Peyer's patch (tissue), 4 donors: ENCODE data around the gene DOCK9. TPM values are rescaled to one million over a fixed set of nuclear protein-coding genes. Genes with fewer than 3 reads are reported as not detected.

Experiments
- DNase-seq, 3 donors: peaks; one replicate each; pipeline ENCODE4 v3.0.0-alpha.2; 2017 to 2019
- H3K27ac ChIP-seq, 4 donors: fragments of 200-600 bp; sonication (generic); one replicate each; pipeline ENCODE4 v1.5.1; 2016 to 2019
- H3K27me3 ChIP-seq, 2 donors: fragments of 200-600 bp; sonication (generic); one replicate each; pipeline ENCODE4 v1.5.1; 2019
- H3K36me3 ChIP-seq, 3 donors: fragments of 200-600 bp; sonication (generic); one replicate each; pipeline ENCODE4 v1.5.1; 2016 to 2019
- H3K4me1 ChIP-seq, 4 donors: fragments of 200-600 bp; sonication (generic); one replicate each; pipeline ENCODE4 v1.5.1; 2016 to 2019
- H3K4me3 ChIP-seq, 4 donors: fragments of 200-600 bp; sonication (generic); 1 replicate in 3 of 4; 2 replicates in 1 of 4; pipeline ENCODE4 v1.5.1; 2016 to 2019; ENCODE audit warnings: mild to moderate bottlenecking in 1 of 4
- H3K9me3 ChIP-seq, 4 donors: fragments of 200-600 bp; sonication (generic); one replicate each; pipeline ENCODE4 v1.5.1; 2016 to 2019; ENCODE audit warnings: mild to moderate bottlenecking in 1 of 4
- CTCF ChIP-seq, 6 experiments: fragments of 450-650 bp in 4 of 6; fragments of 200-600 bp in 2 of 6; sonication (generic) in 1 of 6; IDR thresholded peaks; one replicate each; pipeline ENCODE4 v1.5.1; 2017 to 2019; ENCODE audit warnings: antibody characterized with exemption in 6 of 6, mild to moderate bottlenecking in 3 of 6, moderate library complexity in 1 of 6
- POLR2A ChIP-seq, 2 donors: fragments of 450-650 bp; IDR thresholded peaks; one replicate each; pipeline ENCODE4 v1.5.1; 2017; ENCODE audit warnings: antibody characterized with exemption in 2 of 2, mild to moderate bottlenecking in 2 of 2, moderate library complexity in 2 of 2
- total RNA-seq, 4 donors: library from RNA; depleted of rRNA; stranded (reverse); fragments of >200 nt; gene quantifications; one replicate each; pipeline ENCODE4 v1.1.0, GENCODE V29; 2016

Gene DOCK9
- total RNA-seq, 4 donors from 2014 or later = 52.5 to 166 (median 54.2) TPM

GRCh38 chr13:98906746-98907502 is 70.9 kb downstream of the DOCK9 start:
- Histone ChIP-seq H3K36me3 (peaks cover 0 to 10% (median 0%) of the 10 kb centered on the region in 3 donors), H3K4me3 (no peak overlapping the region), H3K4me1 (no peaks in the 10 kb centered on the region), H3K27ac (no peak overlapping the region), H3K9me3 (no peaks in the 10 kb centered on the region), H3K27me3 (no peaks in the 10 kb centered on the region)
- TF ChIP-seq POLR2A (IDR thresholded peaks at IDR 0.05) (no peak), CTCF (IDR thresholded peaks at IDR 0.05) (no peak)
- DNase-seq = no peak

- no peak for DNase-seq
- TF ChIP-seq POLR2A (IDR thresholded peaks at IDR 0.05) (no peak), CTCF (IDR thresholded peaks at IDR 0.05) (no peak)
- H3K4me1 ChIP-seq = no peaks in the 10 kb centered on the region
- H3K9me3 ChIP-seq = no peaks in the 10 kb centered on the region
- H3K4me3 ChIP-seq = no peak overlapping the region
- peaks cover 0 to 23% (median 0%) of the 10 kb centered on the region in 3 donors for H3K36me3 ChIP-seq
- H3K27ac ChIP-seq = no peak overlapping the region
- no peaks in the 10 kb centered on the region for H3K27me3 ChIP-seq
Measured at GRCh38 chr13:98905199-98905598, 72.7 kb downstream of the DOCK9 start.

GRCh38 chr13:98900442-98900841 is 77.4 kb downstream of the DOCK9 start:
- Histone ChIP-seq H3K9me3 (no peaks in the 10 kb centered on the region), H3K27me3 (no peaks in the 10 kb centered on the region), H3K36me3 (peaks cover 0 to 51% (median 0%) of the 10 kb centered on the region in 3 donors), H3K4me3 (no peak overlapping the region), H3K27ac (no peak overlapping the region), H3K4me1 (no peaks in the 10 kb centered on the region)
- no peak for TF ChIP-seq CTCF (IDR thresholded peaks at IDR 0.05)
- no peak for TF ChIP-seq POLR2A (IDR thresholded peaks at IDR 0.05)
- no peak for DNase-seq

GRCh38 chr13:98897706-98898105 is 80.2 kb downstream of the DOCK9 start:
- H3K27me3 ChIP-seq = no peaks in the 10 kb centered on the region
- no peak overlapping the region for H3K27ac ChIP-seq
- no peak for DNase-seq
- H3K9me3 ChIP-seq = no peaks in the 10 kb centered on the region
- no peak for TF ChIP-seq POLR2A (IDR thresholded peaks at IDR 0.05)
- TF ChIP-seq CTCF (IDR thresholded peaks at IDR 0.05) = no peak
- no peak overlapping the region for H3K4me3 ChIP-seq
- H3K4me1 ChIP-seq = no peaks in the 10 kb centered on the region
- H3K36me3 ChIP-seq = peaks cover 0 to 54% (median 0%) of the 10 kb centered on the region in 3 donors

- Histone ChIP-seq H3K27me3 (no peaks in the 10 kb centered on the region), H3K27ac (no peak overlapping the region), H3K9me3 (no peaks in the 10 kb centered on the region), H3K4me1 (no peaks in the 10 kb centered on the region), H3K4me3 (no peak overlapping the region), H3K36me3 (peaks cover 0 to 46% (median 0%) of the 10 kb centered on the region in 3 donors)
- DNase-seq = no peak
- TF ChIP-seq POLR2A (IDR thresholded peaks at IDR 0.05) (no peak), CTCF (IDR thresholded peaks at IDR 0.05) (no peak)
Measured at GRCh38 chr13:98896868-98897144, 81.1 kb downstream of the DOCK9 start.
